Measurements from ENCODE around the gene SKI. TPM values are rescaled to one million over a fixed set of nuclear protein-coding genes. Genes with fewer than 3 reads are reported as not detected.

Gene SKI
- total and polyA plus RNA-seq, 2 experiments from 2014 or later: 5.1 to 21.9 TPM

DNA sequence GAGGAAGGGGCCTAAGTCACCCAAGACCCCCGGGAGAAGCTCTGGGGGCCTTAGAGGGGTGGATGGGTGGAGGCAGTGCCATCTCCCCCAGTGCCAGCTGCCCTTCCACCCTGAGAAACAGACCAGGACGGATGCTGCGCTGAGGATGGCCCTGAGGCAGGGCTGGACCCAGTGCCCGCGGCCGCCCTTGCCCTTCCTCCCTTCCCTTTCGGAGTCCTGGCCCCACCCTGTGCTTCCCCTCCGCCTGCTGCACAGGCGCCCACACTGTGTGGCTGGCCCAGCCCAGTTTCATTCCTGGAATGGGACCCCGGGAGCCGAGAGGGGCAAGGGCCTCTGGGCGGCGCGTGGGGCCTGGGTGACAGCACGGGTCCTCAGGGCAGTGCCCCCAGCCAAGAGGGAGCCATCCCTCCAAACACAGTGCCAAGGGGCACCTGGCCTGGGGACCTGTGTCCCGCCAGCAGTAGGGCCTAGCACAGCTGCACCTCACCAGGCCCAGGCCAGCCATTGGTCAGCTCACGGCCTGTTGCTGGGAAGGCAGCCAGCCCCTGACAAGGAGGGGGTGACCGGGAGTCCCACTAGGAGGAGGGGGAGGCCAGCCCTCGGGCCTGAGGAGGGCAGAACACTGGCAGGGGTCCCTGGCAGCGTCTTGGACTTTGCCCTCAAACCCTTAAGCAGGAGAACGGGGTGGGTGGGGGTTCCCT, 13.4 kb upstream of the SKI start:
- H4K20me1 ChIP-seq (ENCODE audit: insufficient read depth, poor library complexity, severe bottlenecking): no peaks in the 10 kb centered on the region
- no peaks in the 10 kb centered on the region for H3K36me3 ChIP-seq (replicated peaks; ENCODE audit: insufficient read depth, low read depth)
- no peak overlapping the region for H3K4me3 ChIP-seq
- H3K4me2 ChIP-seq: peak overlapping the region; percentile 46
- H2AFZ ChIP-seq: no peak overlapping the region
- H3K79me2 ChIP-seq: no peaks in the 10 kb centered on the region
- peaks cover 35% of the 10 kb centered on the region for H3K4me1 ChIP-seq (ENCODE audit: insufficient read depth)
- 88% methylated on average over 17 of the region's 21 CpGs for WGBS (ENCODE audit: low lambda C conversion rate, missing lambda C conversion rate)
- no peak for TF ChIP-seq EZH2phosphoT487 (IDR thresholded peaks at IDR 0.05; ENCODE audit: low read depth, severe bottlenecking, unreplicated experiment)
- no peak for TF ChIP-seq EZH2 (IDR thresholded peaks at IDR 0.05; ENCODE audit: borderline replicate concordance)
- TF ChIP-seq, protein P1, sequence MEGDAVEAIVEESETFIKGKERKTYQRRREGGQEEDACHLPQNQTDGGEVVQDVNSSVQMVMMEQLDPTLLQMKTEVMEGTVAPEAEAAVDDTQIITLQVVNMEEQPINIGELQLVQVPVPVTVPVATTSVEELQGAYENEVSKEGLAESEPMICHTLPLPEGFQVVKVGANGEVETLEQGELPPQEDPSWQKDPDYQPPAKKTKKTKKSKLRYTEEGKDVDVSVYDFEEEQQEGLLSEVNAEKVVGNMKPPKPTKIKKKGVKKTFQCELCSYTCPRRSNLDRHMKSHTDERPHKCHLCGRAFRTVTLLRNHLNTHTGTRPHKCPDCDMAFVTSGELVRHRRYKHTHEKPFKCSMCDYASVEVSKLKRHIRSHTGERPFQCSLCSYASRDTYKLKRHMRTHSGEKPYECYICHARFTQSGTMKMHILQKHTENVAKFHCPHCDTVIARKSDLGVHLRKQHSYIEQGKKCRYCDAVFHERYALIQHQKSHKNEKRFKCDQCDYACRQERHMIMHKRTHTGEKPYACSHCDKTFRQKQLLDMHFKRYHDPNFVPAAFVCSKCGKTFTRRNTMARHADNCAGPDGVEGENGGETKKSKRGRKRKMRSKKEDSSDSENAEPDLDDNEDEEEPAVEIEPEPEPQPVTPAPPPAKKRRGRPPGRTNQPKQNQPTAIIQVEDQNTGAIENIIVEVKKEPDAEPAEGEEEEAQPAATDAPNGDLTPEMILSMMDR (IDR thresholded peaks at IDR 0.05; ENCODE audit: poor library complexity): no peak
- H3K27me3 ChIP-seq: no peaks in the 10 kb centered on the region
- H3K9me3 ChIP-seq (ENCODE audit: low read depth): no peaks in the 10 kb centered on the region
- H3K9me2 ChIP-seq (replicated peaks; ENCODE audit: insufficient read depth): no peaks in the 10 kb centered on the region
- H3K27ac ChIP-seq: peak overlapping the region; percentile 93
- no peak for DNase-seq (ENCODE audit: low spot score)

DNA sequence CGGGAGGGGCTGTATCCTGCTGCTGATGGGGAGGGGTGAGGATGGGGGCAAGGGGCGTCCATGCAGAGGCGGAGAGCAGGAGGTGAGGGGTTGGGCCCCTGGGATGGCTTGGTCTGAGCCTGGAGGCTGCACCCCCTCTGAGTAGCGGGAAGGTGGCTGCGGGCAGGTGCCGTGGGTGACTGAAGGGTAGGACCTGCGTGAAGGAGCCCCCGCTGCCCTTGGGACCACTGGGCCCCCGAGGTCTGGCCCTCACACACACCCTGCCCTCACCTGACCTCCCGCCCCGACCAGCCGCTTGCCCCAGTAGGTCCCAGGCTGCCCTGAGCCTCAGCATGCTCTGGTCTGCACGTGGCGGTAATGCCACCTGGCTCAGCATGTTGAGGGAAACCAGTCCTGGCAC, 12.8 kb upstream of the SKI start:
- Histone ChIP-seq H3K9me3 (ENCODE audit: low read depth) (no peaks in the 10 kb centered on the region), H3K4me1 (ENCODE audit: insufficient read depth) (peaks cover 33% of the 10 kb centered on the region), H3K4me2 (no peak overlapping the region), H3K79me2 (no peaks in the 10 kb centered on the region), H3K36me3 (replicated peaks; ENCODE audit: insufficient read depth, low read depth) (no peaks in the 10 kb centered on the region), H3K9me2 (replicated peaks; ENCODE audit: insufficient read depth) (no peaks in the 10 kb centered on the region), H3K4me3 (no peak overlapping the region), H3K27me3 (no peaks in the 10 kb centered on the region), H2AFZ (no peak overlapping the region), H4K20me1 (ENCODE audit: insufficient read depth, poor library complexity, severe bottlenecking) (no peaks in the 10 kb centered on the region), H3K27ac (peak overlapping the region; percentile 93)
- no peak for TF ChIP-seq EZH2phosphoT487 (IDR thresholded peaks at IDR 0.05; ENCODE audit: low read depth, severe bottlenecking, unreplicated experiment)
- no peak for TF ChIP-seq EZH2 (IDR thresholded peaks at IDR 0.05; ENCODE audit: borderline replicate concordance)
- TF ChIP-seq, protein P1 (IDR thresholded peaks at IDR 0.05; ENCODE audit: poor library complexity): no peak
- 98% methylated on average over 12 of the region's 14 CpGs for WGBS (ENCODE audit: low lambda C conversion rate, missing lambda C conversion rate)
- no peak for DNase-seq (ENCODE audit: low spot score)

DNA sequence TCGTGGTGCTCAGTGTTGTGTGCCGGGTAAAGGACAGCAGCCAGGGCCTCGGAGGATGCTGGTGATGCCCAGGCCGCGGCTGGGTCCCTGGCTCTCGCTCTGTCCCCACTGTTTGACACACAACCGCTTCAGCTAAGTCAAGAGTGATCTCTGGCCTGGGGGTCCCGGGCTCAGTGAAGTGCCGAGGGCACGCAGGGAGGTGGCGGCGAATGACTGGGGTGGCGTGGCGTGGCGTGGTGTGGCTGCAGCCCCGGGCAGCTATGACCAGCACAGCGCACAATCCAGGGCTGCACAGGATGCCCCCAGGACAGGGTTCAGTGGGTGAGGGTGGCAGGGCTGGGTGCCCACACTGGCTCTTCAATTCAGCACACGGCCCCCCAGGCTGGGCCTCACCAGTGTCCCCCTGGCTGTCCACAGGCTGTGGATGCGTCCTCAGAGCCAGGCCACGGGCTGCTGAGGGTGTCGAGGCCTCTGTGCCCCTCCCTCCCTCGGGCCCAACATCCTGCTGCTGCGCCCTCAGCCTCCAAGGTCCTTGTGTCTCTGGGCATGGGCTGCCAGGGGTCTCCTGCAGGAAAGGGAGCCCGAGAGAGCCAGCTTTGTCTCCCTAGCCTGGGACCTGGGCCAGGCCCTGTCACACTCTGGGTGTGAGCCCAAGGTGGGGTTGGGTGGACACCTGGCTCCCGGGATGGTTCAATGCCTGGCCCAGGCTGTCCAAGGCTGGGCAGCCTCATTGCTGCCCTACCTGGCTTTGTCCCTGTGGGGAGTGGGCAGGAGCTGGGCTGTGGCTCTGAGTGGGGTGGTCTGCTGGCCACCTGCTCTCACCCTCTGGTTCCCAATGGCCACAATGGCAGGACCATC, 12.0 kb upstream of the SKI start:
- Histone ChIP-seq H3K4me2 (no peak overlapping the region), H3K9me3 (ENCODE audit: low read depth) (no peaks in the 10 kb centered on the region), H3K79me2 (no peaks in the 10 kb centered on the region), H3K36me3 (replicated peaks; ENCODE audit: insufficient read depth, low read depth) (no peaks in the 10 kb centered on the region), H3K4me1 (ENCODE audit: insufficient read depth) (peaks cover 33% of the 10 kb centered on the region), H3K27me3 (no peaks in the 10 kb centered on the region), H3K27ac (no peak overlapping the region), H4K20me1 (ENCODE audit: insufficient read depth, poor library complexity, severe bottlenecking) (no peaks in the 10 kb centered on the region), H3K4me3 (no peak overlapping the region), H3K9me2 (replicated peaks; ENCODE audit: insufficient read depth) (no peaks in the 10 kb centered on the region), H2AFZ (no peak overlapping the region)
- DNase-seq (ENCODE audit: low spot score): no peak
- WGBS (ENCODE audit: low lambda C conversion rate, missing lambda C conversion rate): 96% methylated on average over 24 of the region's 25 CpGs
- TF ChIP-seq EZH2phosphoT487 (IDR thresholded peaks at IDR 0.05; ENCODE audit: low read depth, severe bottlenecking, unreplicated experiment): no peak
- TF ChIP-seq EZH2 (IDR thresholded peaks at IDR 0.05; ENCODE audit: borderline replicate concordance): no peak
- TF ChIP-seq, protein P1 (IDR thresholded peaks at IDR 0.05; ENCODE audit: poor library complexity): no peak
